Adipose tissue (tissue), 3 donors: ENCODE measurements around the gene ETV7. TPM values are rescaled to one million over a fixed set of nuclear protein-coding genes. Genes with fewer than 3 reads are reported as not detected.

Source experiments
- H3K27ac ChIP-seq: one replicate; pipeline ENCODE4 v1.5.1; 2013; ENCODE audit warnings: low read depth, low read length
- WGBS, 3 donors: extraction: QIAGEN DNeasy Blood & Tissue Kit; methylation state at CpG; one replicate each; pipeline ENCODE4 v1.1.7; 2013; 5-methylcytosine and 5-hydroxymethylcytosine counted together
- polyA plus RNA-seq, 3 donors: library from polyadenylated mRNA; stranded (reverse); fragments of 200-250 nt; gene quantifications; one replicate each; pipeline ENCODE4 v1.2.3, GENCODE V29; 2013
- donor health status: healthy with polysubstance abuse.
- donor health status: Bipolar disorder and iron deficiency.
- donor health status: healthy.

ETV7 gene
- polyA plus RNA-seq, 3 donors, result 0.55 to 1.0 (median 0.67) TPM

- WGBS, 3 donors, result 27 to 70% (median 29%) methylated on average over 20 of the region's 20 CpGs
- H3K27ac ChIP-seq, result no peak overlapping the region
These were observed 53.3 kb downstream of the ETV7 start for GRCh38 chr6:36333931-36334725.

GRCh38 chr6:36333171-36333895 lies 54.1 kb downstream of the ETV7 start:
- 44 to 63% (median 62%) methylated on average over 8 of the region's 8 CpGs for WGBS, 3 donors
- H3K27ac ChIP-seq, result no peak overlapping the region

GRCh38 chr6:36331381-36331780 lies 56.1 kb downstream of the ETV7 start:
- 91 to 94% (median 93%) methylated on average over 6 of the region's 6 CpGs for WGBS, 3 donors
- H3K27ac ChIP-seq, result no peak overlapping the region

GRCh38 chr6:36330366-36330765 lies 57.1 kb downstream of the ETV7 start:
- 90 to 93% (median 91%) methylated on average over 14 of the region's 14 CpGs for WGBS, 3 donors
- H3K27ac ChIP-seq, result no peak overlapping the region

GRCh38 chr6:36329798-36330291 lies 57.6 kb downstream of the ETV7 start:
- H3K27ac ChIP-seq, result no peak overlapping the region
- 57 to 73% (median 63%) methylated on average over 14 of the region's 14 CpGs for WGBS, 3 donors

GRCh38 chr6:36328600-36328999 lies 58.9 kb downstream of the ETV7 start:
- 86 to 95% (median 91%) methylated on average over 7 of the region's 7 CpGs for WGBS, 3 donors
- no peak overlapping the region for H3K27ac ChIP-seq

GRCh38 chr6:36327919-36328236 lies 59.6 kb downstream of the ETV7 start:
- no peak overlapping the region for H3K27ac ChIP-seq

- 46 to 57% (median 54%) methylated on average over 6 of the region's 6 CpGs for WGBS, 3 donors
These were observed 60.1 kb downstream of the ETV7 start for GRCh38 chr6:36327226-36327918.

GRCh38 chr6:36326356-36326995 lies 61.0 kb downstream of the ETV7 start:
- WGBS, 3 donors, result 70 to 83% (median 70%) methylated on average over 7 of the region's 7 CpGs
- H3K27ac ChIP-seq, result no peak overlapping the region

More at GRCh38 chr6:36327226-36327918, 60.1 kb downstream of the ETV7 start:
- H3K27ac ChIP-seq, result no peak overlapping the region

- no peak overlapping the region for H3K27ac ChIP-seq
- WGBS, 3 donors, result 88 to 98% (median 91%) methylated on average over 4 of the region's 4 CpGs
These were observed 62.8 kb downstream of the ETV7 start for GRCh38 chr6:36324715-36325114.

GRCh38 chr6:36324191-36324590 lies 63.3 kb downstream of the ETV7 start:
- H3K27ac ChIP-seq, result no peak overlapping the region
- 78 to 94% (median 90%) methylated on average over 6 of the region's 6 CpGs for whole genome bisulfite sequencing, 3 donors

GRCh38 chr6:36323062-36323461 lies 64.4 kb downstream of the ETV7 start:
- no peak overlapping the region for H3K27ac ChIP-seq
- WGBS, 3 donors, result 73 to 86% (median 75%) methylated on average over 8 of the region's 8 CpGs

- WGBS, 3 donors, result 87 to 100% (median 88%) methylated on average over 3 of the region's 3 CpGs
- H3K27ac ChIP-seq, result no peak overlapping the region
These were observed 64.9 kb downstream of the ETV7 start for GRCh38 chr6:36322591-36322990.

- no peak overlapping the region for H3K27ac ChIP-seq
- 88 to 91% (median 89%) methylated on average over 11 of the region's 11 CpGs for WGBS, 3 donors
These were observed 67.0 kb downstream of the ETV7 start for GRCh38 chr6:36320475-36320874.

GRCh38 chr6:36319821-36320220 lies 67.6 kb downstream of the ETV7 start:
- no peak overlapping the region for H3K27ac ChIP-seq
- 85 to 96% (median 88%) methylated on average over 2 of the region's 2 CpGs for WGBS, 3 donors

- 81 to 93% (median 89%) methylated on average over 9 of the region's 9 CpGs for WGBS, 3 donors
- no peak overlapping the region for H3K27ac ChIP-seq
These were observed 68.1 kb downstream of the ETV7 start for GRCh38 chr6:36319436-36319762.

GRCh38 chr6:36318690-36319435 lies 68.6 kb downstream of the ETV7 start:
- WGBS, 3 donors, result 55 to 85% (median 79%) methylated on average over 6 of the region's 6 CpGs
- no peak overlapping the region for H3K27ac ChIP-seq

- H3K27ac ChIP-seq, result no peak overlapping the region
- WGBS, 3 donors, result 93 to 97% (median 94%) methylated on average over 2 of the region's 2 CpGs
These were observed 69.8 kb downstream of the ETV7 start for GRCh38 chr6:36317623-36318022.
